HUES64 (cell line): Measurements from ENCODE around the gene VPREB3.

Source experiments
- H3K27ac ChIP-seq: 2 replicates; pipeline ENCODE4 v1.7.0; 2013; ENCODE audit warnings: low read depth, low read length, inconsistent platforms
- H3K27me3 ChIP-seq: 2 replicates; pipeline ENCODE4 v1.6.1; 2013; ENCODE audit warnings: mild to moderate bottlenecking, low read length; ENCODE audit not compliant: insufficient read depth
- H3K36me3 ChIP-seq: 2 replicates; pipeline ENCODE4 v1.6.1; 2013; ENCODE audit warnings: mild to moderate bottlenecking, low read length; ENCODE audit not compliant: insufficient read depth
- H3K4me1 ChIP-seq: 2 replicates; pipeline ENCODE4 v1.6.1; 2013; ENCODE audit warnings: mild to moderate bottlenecking, low read length, moderate library complexity; ENCODE audit not compliant: insufficient read depth
- H3K4me3 ChIP-seq: 2 replicates; pipeline ENCODE4 v1.5.1; 2013; ENCODE audit warnings: mild to moderate bottlenecking, low read length, moderate library complexity
- H3K9ac ChIP-seq: 2 replicates; pipeline ENCODE4 v1.6.1; 2013; ENCODE audit warnings: mild to moderate bottlenecking, low read depth, low read length
- H3K9me3 ChIP-seq: 2 replicates; pipeline ENCODE4 v1.6.1; 2013; ENCODE audit warnings: low read depth, low read length; ENCODE audit not compliant: insufficient read depth
- WGBS: fragments of 150-250, 120-280 bp; methylation state at CpG from one replicate; pipeline ENCODE4 v1.1.7; 2013; ENCODE audit warnings: missing lambda C conversion rate; 5-methylcytosine and 5-hydroxymethylcytosine counted together

The VPREB3 gene

GRCh38 chr22:23789638-23790037 lies 35.4 kb upstream of the VPREB3 start:
- Histone ChIP-seq H3K27ac (no peak overlapping the region), H3K9me3 (no peaks in the 10 kb centered on the region), H3K36me3 (peaks cover 38% of the 10 kb centered on the region), H3K9ac (no peak overlapping the region), H3K27me3 (no peaks in the 10 kb centered on the region), H3K4me1 (peaks cover 22% of the 10 kb centered on the region), H3K4me3 (no peak overlapping the region)
- WGBS, result 92% methylated on average over 4 of the region's 4 CpGs

- Histone ChIP-seq H3K4me3 (no peak overlapping the region), H3K27me3 (no peaks in the 10 kb centered on the region), H3K27ac (no peak overlapping the region), H3K36me3 (peaks cover 32% of the 10 kb centered on the region), H3K4me1 (peaks cover 22% of the 10 kb centered on the region), H3K9ac (no peak overlapping the region), H3K9me3 (no peaks in the 10 kb centered on the region)
- 76% methylated on average over 4 of the region's 4 CpGs for WGBS
These were observed 34.9 kb upstream of the VPREB3 start for GRCh38 chr22:23789121-23789520.

- Histone ChIP-seq H3K4me3 (peak overlapping the region; percentile 96), H3K27me3 (no peaks in the 10 kb centered on the region), H3K27ac (no peak overlapping the region; the same call in 1 of the 2 replicates), H3K4me1 (peaks cover 22% of the 10 kb centered on the region), H3K36me3 (peaks cover 21% of the 10 kb centered on the region), H3K9ac (peak overlapping the region; percentile 99), H3K9me3 (no peaks in the 10 kb centered on the region)
- WGBS, result 72% methylated on average over 3 of the region's 3 CpGs
These were observed 33.7 kb upstream of the VPREB3 start for GRCh38 chr22:23787910-23788309.

- Histone ChIP-seq H3K4me3 (peak overlapping the region; percentile 96), H3K27ac (peak overlapping the region; percentile 1; the same call in 1 of the 2 replicates), H3K9me3 (no peaks in the 10 kb centered on the region), H3K36me3 (peaks cover 17% of the 10 kb centered on the region), H3K4me1 (peaks cover 22% of the 10 kb centered on the region), H3K27me3 (no peaks in the 10 kb centered on the region), H3K9ac (peak overlapping the region; percentile 99)
- WGBS, result 10% methylated on average over 5 of the region's 5 CpGs
These were observed 33.3 kb upstream of the VPREB3 start for GRCh38 chr22:23787600-23787896.

GRCh38 chr22:23786752-23787599 lies 32.8 kb upstream of the VPREB3 start, which contains the start of gene SMARCB1:
Gene SMARCB1, plus strand, starts transcription at chr22:23786966. Its CDS starts 204 bp downstream, at chr22:23787170.
- H3K27me3 ChIP-seq, result no peaks in the 10 kb centered on the region
- H3K4me1 ChIP-seq, result peaks cover 22% of the 10 kb centered on the region
- peak within 1 kb of the TSS; percentile 99 for H3K9ac ChIP-seq
- peak within 1 kb of the TSS; percentile 100 for H3K27ac ChIP-seq
- under 1% methylated on average over 97 of the region's 97 CpGs for WGBS
- H3K9me3 ChIP-seq, result no peaks in the 10 kb centered on the region
- peak within 1 kb of the TSS; percentile 96 for H3K4me3 ChIP-seq
- peaks cover 11% of the 10 kb centered on the region for H3K36me3 ChIP-seq

- WGBS, result 83% methylated on average over 8 of the region's 9 CpGs
- no peaks in the 10 kb centered on the region for H3K9me3 ChIP-seq
- peak overlapping the region; percentile 100 for H3K27ac ChIP-seq
- H3K27me3 ChIP-seq, result no peaks in the 10 kb centered on the region
- peak overlapping the region; percentile 99 for H3K9ac ChIP-seq
- peaks cover 5% of the 10 kb centered on the region for H3K36me3 ChIP-seq
- peak overlapping the region; percentile 96 for H3K4me3 ChIP-seq
- peaks cover 22% of the 10 kb centered on the region for H3K4me1 ChIP-seq
These were observed 32.1 kb upstream of the VPREB3 start for GRCh38 chr22:23786261-23786710.

- 0 out of 2 replicates have a peak, but pooled peaks cover 2% of the 10 kb centered on the region for H3K36me3 ChIP-seq
- H3K4me3 ChIP-seq, result no peak overlapping the region
- H3K9me3 ChIP-seq, result no peaks in the 10 kb centered on the region
- no peak overlapping the region for H3K9ac ChIP-seq
- 96% methylated on average over 8 of the region's 8 CpGs for WGBS
- H3K4me1 ChIP-seq, result peaks cover 19% of the 10 kb centered on the region
- H3K27ac ChIP-seq, result no peak overlapping the region
- H3K27me3 ChIP-seq, result no peaks in the 10 kb centered on the region
These were observed 30.0 kb upstream of the VPREB3 start for GRCh38 chr22:23784215-23784732.

GRCh38 chr22:23783265-23784150 lies 29.3 kb upstream of the VPREB3 start:
- no peaks in the 10 kb centered on the region for H3K9me3 ChIP-seq
- WGBS, result 83% methylated on average over 15 of the region's 15 CpGs
- no peaks in the 10 kb centered on the region for H3K27me3 ChIP-seq
- H3K36me3 ChIP-seq, result no peaks in the 10 kb centered on the region
- no peak overlapping the region for H3K9ac ChIP-seq
- peaks cover 12% of the 10 kb centered on the region; the same call in 1 of the 2 replicates for H3K4me1 ChIP-seq
- no peak overlapping the region for H3K4me3 ChIP-seq
- no peak overlapping the region for H3K27ac ChIP-seq

GRCh38 chr22:23782703-23783102 lies 28.5 kb upstream of the VPREB3 start:
- Histone ChIP-seq H3K9me3 (no peaks in the 10 kb centered on the region), H3K27me3 (no peaks in the 10 kb centered on the region), H3K4me1 (peaks cover 7% of the 10 kb centered on the region; the same call in 1 of the 2 replicates), H3K27ac (no peak overlapping the region), H3K4me3 (no peak overlapping the region), H3K36me3 (no peaks in the 10 kb centered on the region), H3K9ac (no peak overlapping the region)
- WGBS, result 94% methylated on average over 1 of the region's 1 CpG

- H3K36me3 ChIP-seq, result no peaks in the 10 kb centered on the region
- H3K4me1 ChIP-seq, result peaks cover 6% of the 10 kb centered on the region; the same call in 1 of the 2 replicates
- no peaks in the 10 kb centered on the region for H3K9me3 ChIP-seq
- no peak overlapping the region for H3K9ac ChIP-seq
- H3K4me3 ChIP-seq, result no peak overlapping the region
- no peak overlapping the region for H3K27ac ChIP-seq
- 94% methylated on average over 16 of the region's 16 CpGs for whole genome bisulfite sequencing
- no peaks in the 10 kb centered on the region for H3K27me3 ChIP-seq
These were observed 28.0 kb upstream of the VPREB3 start for GRCh38 chr22:23782252-23782651.
